ENCODE results near the gene ITPR2.

The ITPR2 gene

GRCh38 chr12:26622601-26623000 is 210.4 kb downstream of the ITPR2 start:
- H3K27ac ChIP-seq: no peak overlapping the region
- intact Hi-C loops (cut with DNase I; ENCODE audit: low total_unique reads): no loop called here
- DNase-seq: no peak
- no peak overlapping the region for H3K4me3 ChIP-seq
- peaks cover 17 to 40% (median 36%) of the 10 kb centered on the region in 3 donors for H3K36me3 ChIP-seq
- no peaks in the 10 kb centered on the region for H3K4me1 ChIP-seq
- no peaks in the 10 kb centered on the region for H3K9me3 ChIP-seq
- no peaks in the 10 kb centered on the region for H3K27me3 ChIP-seq
- TF ChIP-seq CTCF (IDR thresholded peaks at IDR 0.05): no peak

GRCh38 chr12:26621932-26622331 is 211.1 kb downstream of the ITPR2 start:
- no peaks in the 10 kb centered on the region for H3K27me3 ChIP-seq
- DNase-seq: no peak
- H3K4me1 ChIP-seq: no peaks in the 10 kb centered on the region
- H3K9me3 ChIP-seq: no peaks in the 10 kb centered on the region
- intact Hi-C loops (cut with DNase I; ENCODE audit: low total_unique reads): no loop called here
- peaks cover 11 to 33% (median 29%) of the 10 kb centered on the region in 3 donors for H3K36me3 ChIP-seq
- no peak overlapping the region for H3K4me3 ChIP-seq
- no peak for TF ChIP-seq CTCF (IDR thresholded peaks at IDR 0.05)
- no peak overlapping the region for H3K27ac ChIP-seq

GRCh38 chr12:26620907-26621306 is 212.1 kb downstream of the ITPR2 start:
- H3K9me3 ChIP-seq: no peaks in the 10 kb centered on the region
- DNase-seq: no peak
- H3K36me3 ChIP-seq: peaks cover 11 to 33% (median 24%) of the 10 kb centered on the region in 3 donors
- TF ChIP-seq CTCF (IDR thresholded peaks at IDR 0.05): no peak
- no peak overlapping the region for H3K27ac ChIP-seq
- no peak overlapping the region for H3K4me3 ChIP-seq
- intact Hi-C loops (cut with DNase I; ENCODE audit: low total_unique reads): no loop called here
- H3K4me1 ChIP-seq: no peaks in the 10 kb centered on the region
- H3K27me3 ChIP-seq: no peaks in the 10 kb centered on the region

GRCh38 chr12:26617513-26617912 is 215.5 kb downstream of the ITPR2 start:
- Histone ChIP-seq H3K4me1 (no peaks in the 10 kb centered on the region), H3K4me3 (no peak overlapping the region), H3K27ac (no peak overlapping the region), H3K9me3 (no peaks in the 10 kb centered on the region), H3K27me3 (no peaks in the 10 kb centered on the region), H3K36me3 (peaks cover 11 to 30% (median 24%) of the 10 kb centered on the region in 3 donors)
- no peak for TF ChIP-seq CTCF (IDR thresholded peaks at IDR 0.05)
- no peak for DNase-seq
- intact Hi-C loops (cut with DNase I; ENCODE audit: low total_unique reads): loop anchor here (10.0 kb wide), 1 partner anchor 523 kb away; no protein-coding TSS in a partner anchor

GRCh38 chr12:26614011-26614616 is 218.9 kb downstream of the ITPR2 start:
- Histone ChIP-seq H3K36me3 (peaks cover 0 to under 1% (median 0%) of the 10 kb centered on the region in 3 donors), H3K27me3 (no peaks in the 10 kb centered on the region), H3K4me1 (no peaks in the 10 kb centered on the region), H3K9me3 (no peaks in the 10 kb centered on the region), H3K4me3 (no peak overlapping the region), H3K27ac (no peak overlapping the region)
- DNase-seq: no peak
- peak; percentile 38 to 40 for TF ChIP-seq CTCF (IDR thresholded peaks at IDR 0.05)
- intact Hi-C loops (cut with DNase I; ENCODE audit: low total_unique reads): loop anchor here (10.0 kb wide), 1 partner anchor 519 kb away; no protein-coding TSS in a partner anchor

Data from tibial artery (tissue), 4 donors.